GM23248 (cell line): ENCODE data around the gene HDGFL2. TPM values are rescaled to one million over a fixed set of nuclear protein-coding genes. Genes with fewer than 3 reads are reported as not detected.

ENCODE experiments used
- DNase-seq: peaks from one replicate; pipeline ENCODE4 v3.0.0-alpha.2; 2015
- H2AFZ ChIP-seq: fragments of 200-600 bp; sonication (generic); 2 replicates; pipeline ENCODE4 v1.6.1; 2016; ENCODE audit warnings: antibody characterized with exemption
- H3F3A ChIP-seq: fragments of 200-600 bp; sonication (generic); 2 replicates; pipeline ENCODE4 v1.6.1; 2016; ENCODE audit warnings: mild to moderate bottlenecking, antibody characterized with exemption, mixed run types; ENCODE audit not compliant: insufficient read depth
- H3K27ac ChIP-seq: fragments of 200-600 bp; sonication (generic); 2 replicates; pipeline ENCODE4 v1.5.1; 2016; ENCODE audit warnings: mild to moderate bottlenecking
- H3K27me3 ChIP-seq: fragments of 200-600 bp; sonication (generic); replicated peaks from 2 replicates; pipeline ENCODE4 v1.6.1; 2016; ENCODE audit warnings: mild to moderate bottlenecking; ENCODE audit not compliant: insufficient read depth
- H3K36me3 ChIP-seq: fragments of 200-600 bp; sonication (generic); 2 replicates; pipeline ENCODE4 v1.6.1; 2016; ENCODE audit warnings: low read depth, mild to moderate bottlenecking
- H3K4me1 ChIP-seq: fragments of 200-600 bp; sonication (generic); 2 replicates; pipeline ENCODE4 v1.6.1; 2016; ENCODE audit warnings: mild to moderate bottlenecking; ENCODE audit not compliant: insufficient read depth
- H3K4me2 ChIP-seq: fragments of 200-600 bp; sonication (generic); one replicate; pipeline ENCODE4 v1.6.1; 2016; ENCODE audit warnings: mild to moderate bottlenecking; ENCODE audit not compliant: unreplicated experiment
- H3K4me3 ChIP-seq: fragments of 200-600 bp; sonication (generic); 2 replicates; pipeline ENCODE4 v1.5.1; 2016; ENCODE audit warnings: mild to moderate bottlenecking
- H3K79me2 ChIP-seq: fragments of 200-600 bp; sonication (generic); 2 replicates; pipeline ENCODE4 v1.6.1; 2016; ENCODE audit warnings: mild to moderate bottlenecking; ENCODE audit not compliant: insufficient read depth
- H3K9ac ChIP-seq: fragments of 200-600 bp; sonication (generic); 2 replicates; pipeline ENCODE4 v1.6.1; 2016; ENCODE audit warnings: mild to moderate bottlenecking
- H3K9me2 ChIP-seq: fragments of 200-600 bp; sonication (generic); 2 replicates; pipeline ENCODE4 v1.6.1; 2016; ENCODE audit warnings: mixed run types, mild to moderate bottlenecking, moderate library complexity; ENCODE audit not compliant: insufficient read depth
- H3K9me3 ChIP-seq: fragments of 200-600 bp; sonication (generic); one replicate; pipeline ENCODE4 v1.6.1; 2017; ENCODE audit warnings: low read depth
- H4K20me1 ChIP-seq: fragments of 200-600 bp; sonication (generic); 2 replicates; pipeline ENCODE4 v1.6.0; 2016; ENCODE audit not compliant: insufficient read depth
- EZH2 ChIP-seq: fragments of 200-600 bp; sonication (generic); IDR thresholded peaks from 2 replicates; pipeline ENCODE4 v1.6.1; 2018; ENCODE audit warnings: antibody characterized with exemption, mild to moderate bottlenecking; ENCODE audit not compliant: insufficient read depth, poor library complexity, severe bottlenecking
- EZH2phosphoT487 ChIP-seq: fragments of 200-600 bp; sonication (generic); IDR thresholded peaks from 2 replicates; pipeline ENCODE4 v1.6.1; 2018; ENCODE audit warnings: antibody characterized with exemption, moderate library complexity, mild to moderate bottlenecking, low read depth; ENCODE audit not compliant: insufficient read depth
- WGBS, 2 experiments: methylation state at CpG; one replicate each; pipeline ENCODE4 v1.1.6; 2015 to 2017; ENCODE audit warnings: low lambda C conversion rate in 2 of 2, low coverage in 1 of 2; ENCODE audit errors: missing lambda C conversion rate in 2 of 2; 5-methylcytosine and 5-hydroxymethylcytosine counted together
- in situ Hi-C: fragments of 300-500 bp; cut with MboI; formaldehyde crosslinking; loops from 2 replicates; pipeline ENCODE4 v1.15.0; 2020
- polyA plus RNA-seq: library from polyadenylated mRNA; unstranded; fragments of >200 nt; fragmentation: Nextera tagmentation; extraction: Ambion mirVana; gene quantifications from 2 replicates; pipeline ENCODE4 v1.2.1, GENCODE V29; 2016
- total RNA-seq: library from RNA; depleted of rRNA; stranded (reverse); fragments of >200 nt; shearing (Covaris generic); gene quantifications from 2 replicates; pipeline ENCODE4 v1.2.3, GENCODE V29; 2014

Gene HDGFL2
- total and polyA plus RNA-seq, 2 experiments from 2014 or later, result 23.0 to 50.7 TPM

GRCh38 chr19:4437103-4437502 lies 35.0 kb upstream of the HDGFL2 start:
- Histone ChIP-seq H3K4me2 (no peak overlapping the region), H3K9me3 (no peaks in the 10 kb centered on the region), H3K9ac (no peak overlapping the region), H3K79me2 (no peaks in the 10 kb centered on the region), H3K4me3 (no peak overlapping the region), H4K20me1 (no peaks in the 10 kb centered on the region), H3K27me3 (no peaks in the 10 kb centered on the region), H3F3A (no peaks in the 10 kb centered on the region), H3K27ac (no peak overlapping the region), H3K4me1 (no peaks in the 10 kb centered on the region), H3K36me3 (no peaks in the 10 kb centered on the region), H3K9me2 (no peaks in the 10 kb centered on the region), H2AFZ (no peak overlapping the region)
- no peak for DNase-seq
- in situ Hi-C loops, result no loop called here
- TF ChIP-seq EZH2phosphoT487 (no peak), EZH2 (no peak)
- WGBS, 2 experiments, result 96% methylated on average over 10 of the region's 10 CpGs

GRCh38 chr19:4439243-4439642 lies 32.9 kb upstream of the HDGFL2 start:
- WGBS, 2 experiments, result 90% methylated on average over 12 of the region's 12 CpGs
- TF ChIP-seq EZH2phosphoT487, result no peak
- TF ChIP-seq EZH2, result no peak
- Histone ChIP-seq H3K9me3 (no peaks in the 10 kb centered on the region), H4K20me1 (no peaks in the 10 kb centered on the region), H3K9me2 (no peaks in the 10 kb centered on the region), H3K4me2 (no peak overlapping the region), H3K4me1 (no peaks in the 10 kb centered on the region), H3K4me3 (no peak overlapping the region), H3K36me3 (no peaks in the 10 kb centered on the region), H3K27me3 (no peaks in the 10 kb centered on the region), H2AFZ (no peak overlapping the region), H3F3A (no peaks in the 10 kb centered on the region), H3K9ac (no peak overlapping the region), H3K27ac (no peak overlapping the region), H3K79me2 (no peaks in the 10 kb centered on the region)
- in situ Hi-C loops, result no loop called here
- DNase-seq, result no peak

GRCh38 chr19:4441994-4442818 lies 29.9 kb upstream of the HDGFL2 start:
- Histone ChIP-seq H3F3A (no peaks in the 10 kb centered on the region), H3K27me3 (no peaks in the 10 kb centered on the region), H3K9ac (no peak overlapping the region), H2AFZ (no peak overlapping the region), H4K20me1 (no peaks in the 10 kb centered on the region), H3K4me2 (no peak overlapping the region), H3K27ac (no peak overlapping the region), H3K4me1 (no peaks in the 10 kb centered on the region), H3K79me2 (no peaks in the 10 kb centered on the region), H3K36me3 (no peaks in the 10 kb centered on the region; the same call in 1 of the 2 replicates), H3K9me2 (no peaks in the 10 kb centered on the region), H3K9me3 (no peaks in the 10 kb centered on the region), H3K4me3 (no peak overlapping the region)
- DNase-seq, result no peak
- in situ Hi-C loops, result no loop called here
- 75 to 82% methylated on average over 21 to 22 of the region's 22 CpGs for whole genome bisulfite sequencing, 2 experiments
- no peak for TF ChIP-seq EZH2
- TF ChIP-seq EZH2phosphoT487, result no peak

GRCh38 chr19:4442819-4443146 lies 29.3 kb upstream of the HDGFL2 start:
- Histone ChIP-seq H2AFZ (no peak overlapping the region), H3K36me3 (no peaks in the 10 kb centered on the region; the same call in 1 of the 2 replicates), H3K4me2 (no peak overlapping the region), H3K4me3 (no peak overlapping the region), H3K27ac (no peak overlapping the region), H4K20me1 (no peaks in the 10 kb centered on the region), H3K79me2 (no peaks in the 10 kb centered on the region), H3K9me2 (no peaks in the 10 kb centered on the region), H3K27me3 (no peaks in the 10 kb centered on the region), H3F3A (no peaks in the 10 kb centered on the region), H3K4me1 (no peaks in the 10 kb centered on the region), H3K9ac (no peak overlapping the region), H3K9me3 (no peaks in the 10 kb centered on the region)
- TF ChIP-seq EZH2phosphoT487, result no peak
- TF ChIP-seq EZH2, result no peak
- 93 to 99% methylated on average over 7 to 10 of the region's 10 CpGs for WGBS, 2 experiments
- in situ Hi-C loops, result no loop called here
- DNase-seq, result no peak

- H3F3A ChIP-seq, result no peaks in the 10 kb centered on the region
- WGBS, 2 experiments, result 83 to 85% methylated on average over 15 of the region's 15 CpGs
- no peaks in the 10 kb centered on the region for H3K9me2 ChIP-seq
- no peaks in the 10 kb centered on the region for H4K20me1 ChIP-seq
- H3K79me2 ChIP-seq, result no peaks in the 10 kb centered on the region
- no peak for DNase-seq
- H3K9me3 ChIP-seq, result no peaks in the 10 kb centered on the region
- H3K4me1 ChIP-seq, result no peaks in the 10 kb centered on the region
- no peak overlapping the region for H3K4me3 ChIP-seq
- no peak overlapping the region for H3K27ac ChIP-seq
- TF ChIP-seq EZH2 (no peak), EZH2phosphoT487 (no peak)
- no peak overlapping the region for H3K9ac ChIP-seq
- in situ Hi-C loops, result no loop called here
- no peak overlapping the region for H2AFZ ChIP-seq
- no peak overlapping the region for H3K4me2 ChIP-seq
- H3K27me3 ChIP-seq, result no peaks in the 10 kb centered on the region
- no peaks in the 10 kb centered on the region; the same call in 1 of the 2 replicates for H3K36me3 ChIP-seq
Observed at GRCh38 chr19:4443188-4443587, 28.9 kb upstream of the HDGFL2 start.
